Endothelial cell of umbilical vein (primary cell): ENCODE results near the gene MRTFA. TPM values are rescaled to one million over a fixed set of nuclear protein-coding genes. Genes with fewer than 3 reads are reported as not detected.

Source experiments
- BruUV-seq: library from RNA; stranded (reverse); fragments of 400-500 nt; replicated peaks from 2 replicates; lab custom pipeline; 2021; lab: Mats Ljungman, UMichigan
- CTCF ChIA-PET: fragments of 300-600, 350-600 bp; sonication (Branson Sonifier 250); formaldehyde crosslinking; loops from one replicate; lab custom pipeline; 2021; ENCODE audit warnings: antibody characterized with exemption, inconsistent platforms; lab: Charles Lee
- POLR2A ChIA-PET: fragments of 300-600, 350-600 bp; sonication (Branson Sonifier 250); formaldehyde crosslinking; loops from one replicate; lab custom pipeline; 2021; ENCODE audit warnings: antibody characterized with exemption, inconsistent platforms; lab: Charles Lee
- DNase-seq: peaks from one replicate; pipeline ENCODE4 v3.0.0-alpha.2; 2011; ENCODE audit warnings: low read depth, low spot score
- FAIRE-seq: peaks from 2 replicates; lab custom pipeline; 2011; peaks lifted over from hg19 to GRCh38; lab: Jason Lieb, UNC
- H2AFZ ChIP-seq: 2 replicates; pipeline ENCODE4 v1.6.0; 2012; ENCODE audit warnings: low read depth, low read length, control low read depth, inconsistent platforms
- H3K27ac ChIP-seq: 2 replicates; pipeline ENCODE4 v1.5.1; 2011; ENCODE audit warnings: low read depth, mild to moderate bottlenecking, control low read depth, low read length, moderate library complexity; ENCODE audit not compliant: insufficient read depth
- H3K27me3 ChIP-seq, 2 experiments: 2 replicates each; pipeline versions ENCODE4 v1.6.0 to v1.6.1; 2011; ENCODE audit warnings: low read length in 2 of 2, mixed read lengths in 1 of 2; ENCODE audit not compliant: control insufficient read depth in 2 of 2, insufficient read depth in 2 of 2
- H3K36me3 ChIP-seq, 2 experiments: 2 replicates in 1 of 2; 3 replicates in 1 of 2; pipeline ENCODE4 v1.5.1; 2011; ENCODE audit warnings: low read length in 2 of 2, mild to moderate bottlenecking in 1 of 2, moderate library complexity in 1 of 2; ENCODE audit not compliant: control insufficient read depth in 2 of 2, insufficient read depth in 2 of 2; ENCODE audit errors: extremely low read depth in 1 of 2
- H3K4me1 ChIP-seq: 3 replicates; pipeline ENCODE4 v1.5.1; 2011; ENCODE audit warnings: mild to moderate bottlenecking, low read length; ENCODE audit not compliant: control insufficient read depth, insufficient read depth; ENCODE audit errors: extremely low read depth
- H3K4me2 ChIP-seq: 2 replicates; pipeline ENCODE4 v1.6.1; 2011; ENCODE audit warnings: low read length, control low read depth, mixed read lengths; ENCODE audit not compliant: insufficient read depth
- H3K4me3 ChIP-seq, 3 experiments: fragments of 200-600 bp in 1 of 3; sonication (generic), shearing (Covaris generic) in 1 of 3; replicated peaks in 1 of 3; 2 replicates each; pipeline ENCODE4 v1.5.1; 2011 to 2016; ENCODE audit warnings: control low read depth in 3 of 3, low read length in 3 of 3, mild to moderate bottlenecking in 2 of 3, inconsistent platforms in 1 of 3, low read depth in 1 of 3, moderate library complexity in 1 of 3; ENCODE audit not compliant: insufficient read depth in 1 of 3
- H3K79me2 ChIP-seq: 2 replicates; pipeline ENCODE4 v1.6.0; 2012; ENCODE audit warnings: low read length, inconsistent platforms; ENCODE audit not compliant: control insufficient read depth, insufficient read depth
- H3K9ac ChIP-seq: replicated peaks from 2 replicates; pipeline ENCODE3; 2011; ENCODE audit warnings: low read length, control low read depth; ENCODE audit not compliant: insufficient read depth; ENCODE audit errors: extremely low read depth
- H3K9me1 ChIP-seq: replicated peaks from 3 replicates; pipeline ENCODE4 v1.6.0; 2011; ENCODE audit warnings: mild to moderate bottlenecking, low read length; ENCODE audit not compliant: control insufficient read depth, insufficient read depth; ENCODE audit errors: extremely low read depth
- H3K9me3 ChIP-seq: replicated peaks from 2 replicates; pipeline ENCODE4 v1.5.1; 2012; ENCODE audit warnings: low read length, inconsistent platforms; ENCODE audit not compliant: control insufficient read depth, insufficient read depth
- H4K20me1 ChIP-seq: replicated peaks from 2 replicates; pipeline ENCODE3; 2011; ENCODE audit warnings: mild to moderate bottlenecking, low read length; ENCODE audit not compliant: control insufficient read depth, insufficient read depth; ENCODE audit errors: extremely low read depth
- CTCF ChIP-seq, 2 donors: IDR thresholded peaks; 1 replicate in 1 of 2; 2 replicates in 1 of 2; pipeline ENCODE4 v1.5.1; 2011; ENCODE audit warnings: low read length in 2 of 2, mild to moderate bottlenecking in 2 of 2, moderate library complexity in 2 of 2, control low read depth in 1 of 2, inconsistent platforms in 1 of 2, low read depth in 1 of 2; ENCODE audit not compliant: insufficient read depth in 1 of 2; ENCODE audit errors: extremely low read depth in 1 of 2
- EZH2 ChIP-seq: IDR thresholded peaks from 2 replicates; pipeline ENCODE4 v1.6.1; 2012; ENCODE audit warnings: borderline replicate concordance, low read depth, mild to moderate bottlenecking, moderate library complexity, low read length, inconsistent platforms; ENCODE audit not compliant: severe bottlenecking
- FOS ChIP-seq: IDR thresholded peaks from 2 replicates; pipeline ENCODE4 v1.6.1; 2011; ENCODE audit warnings: mild to moderate bottlenecking, low read length, moderate library complexity, borderline replicate concordance; ENCODE audit not compliant: insufficient read depth
- JUN ChIP-seq: IDR thresholded peaks from 2 replicates; pipeline ENCODE4 v1.6.1; 2011; ENCODE audit warnings: borderline replicate concordance, low read depth; ENCODE audit not compliant: insufficient read length, insufficient read depth
- MAX ChIP-seq: IDR thresholded peaks from 2 replicates; pipeline ENCODE4 v1.6.1; 2011; ENCODE audit not compliant: insufficient read depth, insufficient read length
- POLR2AphosphoS5 ChIP-seq: IDR thresholded peaks from 2 replicates; pipeline ENCODE4 v1.6.1; 2012; ENCODE audit warnings: low read depth, mild to moderate bottlenecking, control low read depth, low read length, moderate library complexity; ENCODE audit not compliant: insufficient read depth
- dilution Hi-C: fragments of 300-500 bp; cut with MboI; formaldehyde crosslinking; loops from one replicate; pipeline ENCODE4 v1.15.0; 2019; ENCODE audit warnings: low sequenced_read_pairs; ENCODE audit not compliant: extremely low pct_ligation_motif_present
- intact Hi-C: fragments of 100-400 bp; cut with micrococcal nuclease; formaldehyde crosslinking; loops from one replicate; pipeline ENCODE4 v1.10.0; 2022
- polyA plus RNA-seq, 4 experiments: library from polyadenylated mRNA; depleted of rRNA in 3 of 4; stranded (reverse) in 3 of 4; unstranded in 1 of 4; fragments of >200 nt; gene quantifications; 2 replicates each; pipeline versions ENCODE4 v1.2.1 to v1.2.3, GENCODE V29; 2011 to 2012; ENCODE audit warnings: missing spikeins in 1 of 4
- total RNA-seq: library from RNA; stranded (reverse); gene quantifications from 2 replicates; pipeline ENCODE4 v1.2.3, GENCODE V29; 2021

MRTFA gene
- total and polyA plus RNA-seq, 2 donors (not counting 3 experiments of a cell fraction or from before 2014, with no cell fraction given) = 13.6 to 44.1 TPM

DNA sequence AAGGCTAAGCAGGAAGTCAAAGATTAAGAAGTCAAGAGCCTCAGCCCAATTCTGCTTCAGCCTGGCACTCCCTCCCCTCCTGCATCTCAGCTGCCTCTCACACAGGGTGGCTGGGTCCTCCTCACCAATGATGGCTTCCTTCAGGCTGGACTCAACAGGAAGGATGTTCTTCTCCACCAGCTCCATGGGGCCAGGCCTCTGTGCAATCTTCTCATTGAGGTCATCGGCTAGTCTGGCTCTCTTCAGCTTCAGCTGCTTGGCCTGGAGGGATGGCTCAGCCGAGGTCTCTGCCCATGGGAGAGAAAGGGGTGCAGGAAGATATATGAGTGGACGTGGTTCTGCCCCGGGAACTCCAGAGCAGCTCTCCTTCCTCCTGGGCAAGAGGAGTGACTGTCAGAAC is 207.0 kb downstream of the MRTFA start:
- ChIA-PET POLR2A (no interaction called here), CTCF (interaction anchor here (0.8 kb wide), 1 partner anchor 217 kb away, joined by 5 read pairs; no protein-coding TSS in a partner anchor)
- no peak overlapping the region for H3K4me2 ChIP-seq
- no peak for DNase-seq
- FAIRE-seq = no peak
- no peak overlapping the region for H3K9ac ChIP-seq
- H3K4me1 ChIP-seq = no peaks in the 10 kb centered on the region
- H4K20me1 ChIP-seq = no peaks in the 10 kb centered on the region
- no peak overlapping the region for H3K27ac ChIP-seq
- intact Hi-C loops (no loop called here), dilution Hi-C loops (no loop called here)
- no peaks in the 10 kb centered on the region for H3K79me2 ChIP-seq
- peaks cover 0 to 31% of the 10 kb centered on the region in 2 experiments for H3K36me3 ChIP-seq
- H3K4me3 ChIP-seq = no peak overlapping the region
- H2AFZ ChIP-seq = no peak overlapping the region
- no peaks in the 10 kb centered on the region for H3K27me3 ChIP-seq
- BruUV-seq = no TSS peak
- no peaks in the 10 kb centered on the region for H3K9me3 ChIP-seq
- TF ChIP-seq FOS = no peak
- no peak for TF ChIP-seq MAX
- TF ChIP-seq JUN = no peak
- no peak for TF ChIP-seq EZH2
- no peak for TF ChIP-seq POLR2AphosphoS5
- TF ChIP-seq CTCF (IDR thresholded peaks at IDR 0.05; ENCODE audit: extremely low read depth in 1 of 2, insufficient read depth in 1 of 2, low read depth in 1 of 2, low read length in 2 of 2) = no peak
- no peaks in the 10 kb centered on the region for H3K9me1 ChIP-seq
